GM18519 (cell line): Measurements from ENCODE around the gene CDC42BPA.
"Not testable (repeated sequence)": the region's sequence is repeated elsewhere in the genome, so short reads cannot be mapped to it uniquely, and the experiment has no call there.

ENCODE experiments used
- ATAC-seq: cut with Tn5 transposase; IDR thresholded peaks from one replicate; pipeline ENCODE4 v1.9.1; 2021; ENCODE audit warnings: mild to moderate bottlenecking, moderate library complexity; ENCODE audit not compliant: unreplicated experiment, low FRiP score

CDC42BPA gene

DNA sequence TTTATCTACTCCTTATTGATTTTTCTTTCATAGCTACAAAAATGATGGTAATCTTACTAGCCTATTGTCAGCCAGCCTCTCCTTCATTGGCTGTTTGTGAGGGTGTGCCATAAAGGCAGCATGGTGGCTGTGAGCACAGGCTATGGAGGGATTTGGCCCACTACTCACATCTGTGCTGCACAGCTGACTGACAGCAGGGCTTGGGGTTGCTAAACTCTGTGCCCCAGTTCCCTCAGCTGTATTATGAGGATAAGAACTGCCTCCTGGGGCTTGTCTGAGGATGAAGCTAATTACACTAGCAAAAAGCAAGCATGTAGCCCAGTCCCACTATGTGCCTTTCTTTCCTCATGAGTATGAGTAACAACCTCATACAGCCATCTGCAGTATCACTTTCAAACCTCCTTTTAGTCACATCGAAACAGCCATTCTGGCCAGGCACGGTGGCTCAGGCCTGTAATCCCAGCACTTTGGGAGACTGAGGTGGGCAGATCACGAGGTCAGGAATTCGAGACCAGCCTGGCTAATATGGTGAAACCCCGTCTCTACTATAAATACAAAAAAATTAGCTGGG, 312.0 kb downstream of the CDC42BPA start:
- ATAC-seq, result no peak

DNA sequence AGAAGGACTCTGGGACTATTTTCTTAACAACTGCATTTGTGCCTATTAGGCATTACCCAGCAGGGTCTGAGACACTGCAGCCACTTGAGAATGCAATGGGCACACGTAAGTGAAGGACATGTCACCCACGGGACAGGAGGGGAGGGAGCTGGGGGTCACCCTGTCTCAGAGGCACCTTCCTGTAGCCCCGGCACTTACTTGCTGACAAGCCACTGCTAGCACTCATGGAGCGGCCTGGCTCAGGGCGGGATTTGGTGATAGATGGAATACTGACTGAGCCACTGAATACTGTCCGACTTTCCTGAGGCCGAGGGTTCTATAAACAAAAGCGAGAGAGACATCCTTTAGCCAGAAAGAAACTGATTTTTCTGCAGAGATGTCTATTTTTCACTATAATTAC, 313.5 kb downstream of the CDC42BPA start:
- ATAC-seq, result no peak

DNA sequence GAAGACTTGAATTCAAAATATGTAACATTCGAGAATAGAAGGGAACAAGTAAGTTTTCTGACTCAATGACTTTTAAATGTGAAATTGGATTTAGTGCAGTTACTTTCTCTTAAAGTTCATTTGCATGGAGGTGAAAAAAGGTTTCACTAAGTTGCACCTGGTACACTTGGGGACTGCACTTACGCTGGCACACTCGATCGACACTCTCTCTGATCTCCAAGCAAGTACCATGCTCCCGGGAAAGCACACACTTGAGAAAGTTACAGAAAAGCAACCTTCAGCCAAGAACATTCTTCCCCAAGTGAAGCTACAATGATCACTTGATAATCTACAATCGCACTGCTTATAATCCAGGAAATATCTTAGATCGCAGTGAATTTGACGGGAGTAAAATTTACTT, 315.1 kb downstream of the CDC42BPA start:
- ATAC-seq, result no peak

DNA sequence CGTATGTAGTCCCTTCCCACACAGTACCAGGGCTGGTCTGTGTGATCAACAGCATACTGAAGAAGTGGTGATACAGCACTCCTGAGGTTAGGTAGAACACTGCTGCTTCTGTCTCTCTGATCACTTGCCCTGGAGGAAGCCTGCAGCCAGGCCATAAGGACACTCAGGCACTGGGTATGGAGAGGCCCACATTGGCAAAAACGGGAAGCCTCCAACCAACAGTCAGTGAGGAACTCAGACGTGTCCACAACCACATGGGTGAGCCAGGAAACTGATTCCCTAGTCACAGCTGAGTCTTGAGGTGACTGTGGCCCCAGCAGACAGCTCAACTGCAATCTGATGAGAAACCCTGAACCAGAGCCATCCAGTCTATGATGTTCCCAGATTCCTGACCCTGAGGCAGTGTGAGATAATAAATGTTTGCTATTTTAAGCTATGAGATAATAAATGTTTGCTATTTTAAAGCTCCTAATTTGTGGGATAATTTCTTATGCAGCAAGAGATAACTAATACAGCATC, 315.7 kb downstream of the CDC42BPA start:
- no peak for ATAC-seq

DNA sequence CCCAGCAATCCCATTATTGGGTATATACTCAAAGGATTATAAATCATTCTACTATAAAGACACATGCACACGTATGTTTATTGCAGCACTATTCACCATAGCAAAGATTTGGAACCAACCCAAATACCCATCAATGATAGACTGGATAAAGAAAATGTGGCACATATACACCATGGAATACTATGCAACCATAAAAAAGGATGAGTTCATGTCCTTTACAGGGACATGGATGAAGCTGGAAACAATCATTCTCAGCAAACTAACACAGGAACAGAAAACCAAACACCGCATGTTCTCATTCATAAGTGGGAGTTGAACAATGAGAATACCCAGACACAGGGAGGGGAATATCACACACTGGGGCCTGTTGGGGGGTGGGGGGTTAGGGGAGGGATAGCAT, 318.7 kb downstream of the CDC42BPA start:
- not testable (repeated sequence) for ATAC-seq

DNA sequence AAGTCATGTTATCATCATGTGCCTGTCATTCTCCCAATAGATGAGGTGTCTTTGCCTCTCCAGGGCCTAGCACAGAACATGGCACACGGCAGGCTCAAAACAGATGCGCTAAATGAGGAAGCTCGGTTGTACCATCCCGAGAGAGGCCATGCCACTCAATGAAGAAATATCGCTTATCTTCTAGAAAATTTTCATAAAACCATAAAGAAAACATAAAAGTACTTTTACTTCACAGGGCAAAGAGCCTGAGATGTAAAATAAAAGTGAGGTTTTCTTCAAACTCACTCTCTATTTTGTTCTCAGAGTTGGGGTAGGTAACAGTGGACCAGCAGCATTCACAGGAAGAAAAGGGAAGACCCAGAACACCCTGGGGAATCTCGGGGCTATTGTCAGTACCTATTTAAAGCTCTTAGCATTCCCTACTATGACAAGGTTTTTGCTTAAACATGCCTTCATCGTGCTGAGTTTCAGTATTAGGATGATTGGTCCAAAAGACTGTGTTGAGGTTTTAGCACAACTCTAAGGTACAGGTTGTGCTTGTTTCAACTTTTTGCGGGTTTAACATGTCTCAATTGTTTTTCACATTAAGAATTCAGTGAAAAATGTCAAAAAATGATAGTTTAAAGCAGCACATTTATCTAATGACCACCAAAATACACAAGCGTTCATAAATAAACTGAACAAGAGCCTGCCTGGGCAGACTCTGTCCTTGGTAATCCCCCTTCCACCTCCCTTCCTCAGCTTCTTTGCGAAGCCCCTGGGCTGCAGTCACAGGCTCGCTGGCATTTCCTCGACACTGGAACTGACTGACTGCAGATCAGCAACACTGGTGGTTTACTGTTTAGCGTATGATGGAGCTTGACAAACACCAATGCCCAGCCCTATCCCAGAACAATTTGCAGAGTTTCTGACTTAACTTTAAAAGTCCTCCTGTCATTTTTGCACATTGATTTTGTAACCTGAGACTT, 322.6 kb downstream of the CDC42BPA start:
- ATAC-seq, result peak; percentile 96

DNA sequence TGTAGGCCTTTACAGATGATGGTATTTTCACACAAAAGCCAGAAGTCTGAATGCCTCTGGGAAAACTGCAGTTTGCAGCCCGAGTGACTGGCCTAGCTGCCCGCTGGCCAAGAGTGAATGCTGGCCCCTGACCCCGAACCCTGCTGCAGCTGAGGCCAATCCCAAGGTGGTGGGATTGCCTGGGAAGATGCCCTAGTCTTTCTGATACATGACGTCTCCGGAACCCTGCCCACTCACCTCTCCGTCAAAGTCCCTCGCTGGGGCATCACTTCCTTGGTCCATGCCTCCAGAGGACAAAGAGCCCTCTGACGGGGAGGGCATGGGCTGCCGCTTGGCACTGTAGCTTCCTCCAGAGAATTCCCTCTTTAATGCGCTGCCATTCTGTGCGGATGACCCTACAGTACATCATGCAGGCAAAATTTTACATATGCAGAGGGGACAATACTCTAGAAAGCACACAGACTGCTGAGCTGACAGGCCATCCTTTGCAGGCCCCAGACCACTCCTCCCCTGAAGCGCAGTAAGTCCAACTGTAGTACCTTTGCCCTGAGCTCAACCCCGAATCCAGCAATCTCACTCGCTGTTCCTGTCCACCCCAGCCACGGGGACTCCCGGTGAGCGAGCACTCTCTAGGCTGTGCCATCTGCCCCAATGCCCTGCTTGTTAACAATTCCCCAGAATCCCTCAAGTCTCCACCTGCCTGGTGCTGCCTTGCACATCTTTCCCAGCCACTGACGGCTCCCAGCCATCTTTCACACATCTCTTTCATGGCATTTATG, 323.5 kb downstream of the CDC42BPA start:
- no peak for ATAC-seq

DNA sequence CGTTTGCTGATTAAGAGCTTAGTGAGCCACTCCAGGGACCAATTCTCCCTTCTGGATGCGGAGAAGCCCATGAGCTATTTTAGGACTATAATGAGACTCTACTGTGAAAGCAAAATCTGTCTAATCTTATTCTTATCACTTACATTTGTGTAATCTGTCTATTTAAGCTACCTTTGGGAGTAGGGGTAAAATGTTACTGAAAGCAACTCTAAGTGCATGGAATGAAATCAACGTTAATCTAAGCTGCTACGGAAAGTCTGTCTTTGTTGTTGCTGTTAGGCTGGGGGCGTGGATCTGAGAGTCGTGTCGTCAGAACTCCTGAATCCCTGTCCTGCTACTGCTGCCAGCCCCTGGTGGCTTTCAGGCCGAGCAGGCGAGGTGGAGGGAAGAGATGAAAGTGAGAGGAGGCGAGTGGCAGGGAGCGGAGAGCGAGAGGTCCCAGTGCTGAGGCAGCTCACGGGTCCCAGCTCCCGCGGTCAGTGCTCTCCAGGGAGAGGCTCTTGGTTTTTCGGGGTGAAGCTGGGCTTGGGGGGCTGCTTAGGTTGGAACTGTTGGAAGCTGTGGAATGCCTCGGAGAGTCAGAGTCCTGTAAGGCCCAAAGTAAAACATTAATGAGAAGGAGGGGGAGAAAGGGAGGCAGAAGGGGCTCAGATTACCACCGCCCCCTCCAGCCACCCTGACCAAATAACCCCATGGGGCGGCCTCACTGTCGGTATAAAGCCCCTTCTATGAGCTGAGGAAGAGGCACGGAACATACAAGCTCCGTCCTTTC, 324.3 kb downstream of the CDC42BPA start:
- no peak for ATAC-seq

DNA sequence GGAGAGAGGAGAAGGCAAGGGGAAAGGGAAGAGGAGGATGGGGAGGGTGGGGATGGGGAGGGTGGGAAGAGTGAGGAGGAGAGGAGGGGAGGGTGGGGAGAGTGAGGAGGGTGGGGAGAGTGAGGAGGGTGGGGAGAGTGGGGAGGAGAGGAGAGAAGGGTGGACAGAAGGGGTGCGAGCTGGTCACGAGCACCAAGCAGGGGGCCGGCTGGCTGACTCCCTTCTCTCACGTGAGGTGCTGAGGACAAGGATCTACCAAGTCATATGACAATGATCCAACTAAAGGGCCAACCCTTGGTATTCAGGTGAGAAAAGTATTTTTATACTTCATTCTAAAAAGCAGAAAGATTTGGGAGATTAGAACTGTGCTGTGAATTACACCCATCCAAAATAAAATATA, 326.4 kb downstream of the CDC42BPA start:
- ATAC-seq, result no peak

DNA sequence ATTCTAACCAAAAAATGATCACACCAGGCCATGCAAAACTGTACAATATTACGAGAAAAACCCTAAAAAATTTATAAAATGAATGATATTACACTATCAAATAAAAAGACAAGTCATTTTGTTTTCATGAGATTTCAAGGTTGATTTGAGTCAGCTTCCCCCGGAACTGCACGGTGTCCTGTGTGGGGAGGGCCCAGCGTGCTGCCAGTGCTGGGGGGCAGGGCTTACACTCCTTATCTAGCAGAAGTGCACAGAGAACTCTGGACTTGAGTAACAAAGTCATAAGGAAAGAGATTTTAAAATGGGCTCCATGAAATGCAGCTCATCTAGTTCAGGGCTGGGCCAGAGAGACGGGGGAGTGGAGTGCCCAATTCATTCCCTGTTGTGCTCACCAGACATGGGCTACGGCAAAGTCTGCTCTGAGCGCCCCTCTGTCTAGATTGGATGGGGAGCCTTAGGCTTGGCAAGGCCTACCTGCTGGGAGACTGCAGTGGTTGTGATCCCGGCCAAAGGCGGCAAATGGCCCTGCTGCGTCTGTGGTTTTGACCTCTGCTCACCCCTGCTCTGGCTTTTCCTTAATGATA, 328.1 kb downstream of the CDC42BPA start:
- ATAC-seq, result peak; percentile 78

DNA sequence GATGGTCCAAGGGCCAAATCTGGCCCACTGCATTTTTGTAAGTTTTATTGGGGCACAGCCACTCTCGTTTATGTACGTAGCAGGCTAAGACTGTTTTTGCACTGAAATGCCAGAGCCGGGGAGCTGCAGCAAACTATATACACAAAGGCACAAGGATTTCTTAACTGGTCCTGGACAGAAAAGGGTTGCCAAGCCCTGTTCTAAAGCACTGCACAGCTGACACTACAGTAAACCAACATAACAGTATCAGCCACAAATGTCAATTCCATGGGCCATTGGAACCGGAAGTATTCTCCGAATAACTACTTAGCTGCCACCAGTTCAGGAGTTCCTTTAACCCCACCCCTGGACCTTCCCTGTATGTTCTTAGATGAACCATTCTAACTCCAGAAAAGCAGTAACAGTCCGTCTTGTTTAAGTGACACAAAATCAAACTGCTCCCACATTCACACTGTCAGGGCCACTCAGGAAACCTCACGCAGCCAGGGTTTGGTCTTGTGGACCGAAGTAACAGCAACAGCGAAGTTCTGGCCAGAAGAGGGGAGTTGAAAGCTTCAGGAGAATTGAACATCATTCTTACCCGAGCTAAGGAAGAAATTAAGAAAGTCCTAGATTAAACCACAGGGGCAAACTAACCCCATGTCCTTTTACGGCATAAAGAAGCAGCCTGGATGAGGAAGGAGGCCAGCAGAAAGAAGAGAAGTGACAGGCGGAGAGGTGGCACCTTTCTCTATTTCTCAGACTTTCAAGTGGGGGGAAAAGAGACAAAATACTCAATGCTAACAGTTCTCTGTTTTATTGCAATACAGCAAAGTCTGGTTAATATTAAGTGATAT, 329.0 kb downstream of the CDC42BPA start:
- no peak for ATAC-seq

DNA sequence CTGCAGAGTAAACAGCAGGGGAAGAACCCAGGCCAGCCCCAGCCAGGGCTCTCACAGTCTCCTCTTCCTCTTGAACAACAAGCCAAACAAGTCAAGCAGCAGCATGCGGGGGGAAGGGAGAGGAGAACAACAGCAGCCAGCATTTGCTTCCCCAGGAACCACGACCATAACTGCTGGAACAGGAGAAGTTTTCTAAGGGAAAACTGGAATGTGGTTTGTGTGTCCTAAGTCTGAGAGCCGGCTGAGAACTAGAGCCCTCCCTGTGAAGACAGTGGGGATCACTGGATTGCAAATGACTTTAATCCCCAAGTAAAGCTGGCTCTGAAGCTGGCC, 330.0 kb downstream of the CDC42BPA start:
- ATAC-seq, result no peak

DNA sequence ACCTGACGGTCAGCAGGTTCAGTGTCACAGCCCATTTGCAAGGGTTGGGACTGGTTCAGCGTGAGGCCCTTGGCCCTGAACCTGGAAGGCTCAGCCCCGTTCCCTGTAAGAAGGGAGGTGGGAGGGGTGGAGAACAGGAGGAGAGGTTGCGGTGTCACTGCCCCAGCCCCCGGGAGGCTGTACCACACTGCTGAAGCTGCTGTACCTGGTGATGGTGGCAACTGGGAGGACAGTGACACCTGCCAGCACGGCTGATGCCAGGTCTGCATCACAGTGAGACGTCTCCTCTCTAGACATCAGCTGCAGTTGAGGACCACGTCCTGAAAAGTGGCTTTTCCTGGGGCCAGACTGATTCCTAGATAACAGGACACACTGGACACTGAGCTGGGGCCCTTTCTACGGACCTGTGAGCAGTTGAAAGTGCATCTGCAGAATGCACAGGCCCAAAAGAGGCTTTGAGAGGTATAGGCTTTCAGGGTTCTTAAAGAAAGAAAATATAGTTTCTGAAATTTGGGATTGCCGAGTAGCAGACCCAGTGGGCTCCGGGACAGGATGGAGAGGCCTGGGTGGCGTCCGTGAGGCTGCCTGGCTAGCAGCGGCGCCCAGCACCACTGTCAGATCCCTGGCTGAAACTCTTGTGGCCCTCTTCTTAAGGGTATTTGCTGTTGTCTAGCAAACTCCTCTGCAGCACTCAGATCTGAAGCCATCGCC, 330.5 kb downstream of the CDC42BPA start:
- ATAC-seq, result no peak

DNA sequence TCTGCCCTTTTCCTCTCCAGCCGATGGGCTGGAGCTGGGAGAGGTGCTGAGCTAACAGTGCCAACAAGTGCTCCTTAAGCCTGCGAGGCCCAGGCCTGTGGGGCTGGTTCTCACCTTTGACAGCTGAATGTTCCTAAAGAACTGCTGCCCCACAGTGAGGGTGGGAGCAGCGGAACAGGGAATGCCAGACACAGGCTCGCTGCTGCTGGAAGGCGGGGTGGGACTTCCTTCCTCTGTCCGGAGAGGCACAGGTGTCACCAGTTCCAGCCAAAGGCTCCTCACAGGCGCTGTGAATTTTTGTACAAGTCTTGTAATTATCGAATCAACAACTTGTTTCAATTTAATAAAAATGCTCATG, 331.1 kb downstream of the CDC42BPA start:
- ATAC-seq, result no peak

DNA sequence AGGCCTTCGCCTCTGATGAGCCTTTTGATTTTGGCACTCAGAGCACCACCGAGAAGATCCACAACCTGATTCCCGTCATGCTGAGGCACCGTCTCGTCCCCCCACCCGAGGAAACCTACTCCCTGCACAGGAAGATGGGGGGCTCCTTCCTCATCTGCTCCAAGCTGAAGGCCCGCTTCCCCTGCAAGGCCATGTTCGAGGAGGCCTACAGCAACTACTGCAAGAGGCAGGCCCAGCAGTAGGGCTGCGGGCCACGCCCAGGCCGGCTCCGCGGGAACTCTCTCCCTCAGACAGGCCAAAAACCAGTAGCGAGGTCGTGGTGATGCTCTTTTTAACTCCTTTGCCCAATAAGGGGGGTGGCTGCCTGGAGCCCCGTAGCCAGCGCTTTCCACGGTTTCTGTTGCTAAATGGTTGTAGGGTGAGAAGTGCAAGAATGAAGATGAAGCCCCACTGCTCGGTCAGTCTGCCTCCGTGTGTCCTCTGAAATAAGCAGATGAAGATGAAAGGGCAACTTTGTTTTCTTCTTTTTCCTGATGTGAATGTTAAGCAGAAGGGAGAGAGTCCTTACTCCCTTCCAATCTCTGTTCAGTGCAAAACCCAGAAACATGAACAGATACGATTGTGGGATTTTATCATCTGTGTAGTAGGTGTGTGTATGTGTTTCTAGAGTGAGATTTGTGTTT, 331.7 kb downstream of the CDC42BPA start:
- ATAC-seq, result no peak

DNA sequence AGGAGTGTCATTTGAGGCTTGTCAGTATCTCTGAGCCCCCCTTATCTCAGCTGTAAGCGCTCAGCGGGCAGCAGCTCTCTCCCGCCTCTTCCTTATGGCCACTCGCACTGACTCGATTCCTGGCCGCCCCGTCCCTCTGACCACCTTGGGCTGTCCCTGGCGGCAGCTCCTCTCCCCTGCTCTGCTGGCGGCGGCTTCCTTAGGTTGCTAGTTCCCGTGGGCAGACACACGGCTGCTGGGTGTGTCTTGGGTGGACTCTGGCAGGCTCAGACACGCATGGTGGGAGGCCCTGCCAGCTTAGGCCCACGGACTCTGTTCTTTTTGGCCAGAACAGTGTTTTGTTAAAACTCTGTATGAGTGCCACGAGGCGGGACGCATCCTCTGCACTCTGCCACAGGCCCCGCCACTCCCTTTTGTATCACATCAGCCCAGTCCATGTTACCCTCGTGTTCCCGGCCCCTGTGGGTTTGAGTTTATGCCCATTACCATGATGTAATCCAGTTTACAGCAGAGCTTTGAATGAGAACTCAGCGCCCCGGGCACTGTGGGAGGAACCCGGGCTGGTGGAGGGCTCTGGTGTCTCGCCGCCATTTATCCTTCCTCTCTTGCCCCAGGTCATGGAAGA, 332.3 kb downstream of the CDC42BPA start:
- no peak for ATAC-seq

DNA sequence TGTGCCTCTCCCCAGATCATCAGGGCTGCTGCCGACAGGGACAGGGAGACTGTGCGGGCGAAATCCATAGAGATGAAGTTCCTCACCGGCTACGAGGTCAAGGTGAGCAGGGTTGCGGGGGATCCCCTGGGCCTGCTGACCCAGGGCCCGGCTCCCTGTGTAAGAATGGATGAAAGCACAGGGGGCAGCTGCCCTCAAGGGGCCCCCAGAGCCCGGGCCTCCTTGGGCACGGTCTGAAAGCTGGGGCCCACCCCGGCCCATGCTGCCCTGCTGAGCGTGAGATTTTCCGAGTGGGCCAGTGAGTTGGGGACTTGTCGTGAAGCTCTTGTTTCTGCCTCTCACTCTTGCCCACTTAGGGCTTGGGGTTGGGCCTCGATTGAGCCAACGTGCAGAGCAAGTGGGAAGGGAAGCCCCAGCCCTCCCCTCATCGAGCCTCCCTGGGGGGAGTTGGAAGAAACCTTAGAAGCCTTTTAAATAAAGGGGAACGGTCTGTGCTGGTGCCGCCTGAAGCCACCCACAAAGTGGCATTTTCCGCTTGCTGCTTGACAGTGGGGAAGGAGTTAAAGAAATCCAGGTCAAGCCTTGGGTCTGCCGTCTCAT, 333.0 kb downstream of the CDC42BPA start:
- ATAC-seq, result no peak
